Measurements from ENCODE around the gene NUP214.

Gene NUP214

GRCh38 chr9:131097126-131097947 lies 28.0 kb upstream of the NUP214 start (continued):
- TF ChIP-seq ZNF624 (tag by site-specific recombination; IDR thresholded peaks at IDR 0.05): no peak
- peak; percentile 65; the same call in 1 of the 2 replicates for TF ChIP-seq ZBTB17 (tag by site-specific recombination; IDR thresholded peaks at IDR 0.05)
- no peak for TF ChIP-seq HOXA7 (CRISPR knock-in tag; IDR thresholded peaks at IDR 0.05; ENCODE audit: borderline replicate concordance)

DNA sequence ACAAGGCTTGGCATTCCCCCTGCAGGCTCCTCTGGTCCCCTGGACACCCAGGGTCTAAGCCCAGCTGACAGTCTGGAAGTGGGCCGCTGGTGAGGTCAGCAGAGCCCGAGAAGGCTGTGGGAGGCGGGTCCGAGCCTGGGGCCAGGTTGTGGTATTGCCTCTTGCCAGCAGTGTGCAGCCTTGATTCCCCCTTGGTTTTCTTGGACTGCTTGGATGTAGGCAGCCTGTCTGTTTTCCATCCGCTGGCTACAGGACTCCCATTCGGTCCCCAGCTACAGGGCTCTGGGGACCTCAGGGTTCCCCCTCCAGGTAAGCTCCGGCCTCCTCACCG lies 27.5 kb upstream of the NUP214 start:
- Histone ChIP-seq H3K4me1 (ENCODE audit: control insufficient read depth, insufficient read depth, low read length) (no peaks in the 10 kb centered on the region), H3K9me3 (ENCODE audit: control insufficient read depth, insufficient read depth, low read depth, low read length) (no peaks in the 10 kb centered on the region), H3K36me3 (ENCODE audit: control insufficient read depth in 2 of 2, insufficient read depth in 1 of 2, low read length in 2 of 2) (no peaks in the 10 kb centered on the region), H3K4me3 (ENCODE audit: low read depth, low read length) (no peak overlapping the region), H3K27ac (ENCODE audit: extremely low read depth, low read depth, low read length) (no peak overlapping the region)
- TF ChIP-seq SP7 (tag by site-specific recombination; IDR thresholded peaks at IDR 0.05): no peak
- TF ChIP-seq ZNF132 (tag by site-specific recombination; IDR thresholded peaks at IDR 0.05; ENCODE audit: borderline replicate concordance): no peak
- TF ChIP-seq GLI2 (tag by site-specific recombination; IDR thresholded peaks at IDR 0.05; ENCODE audit: borderline replicate concordance, low read depth): no peak
- TF ChIP-seq ZBTB17 (tag by site-specific recombination; IDR thresholded peaks at IDR 0.05): no peak
- no peak for TF ChIP-seq ZNF792 (tag by site-specific recombination; IDR thresholded peaks at IDR 0.05)
- no peak for TF ChIP-seq ZNF239 (tag by site-specific recombination; IDR thresholded peaks at IDR 0.05)
- TF ChIP-seq ZEB2 (tag by site-specific recombination; IDR thresholded peaks at IDR 0.05): no peak
- TF ChIP-seq ZNF114 (tag by site-specific recombination; IDR thresholded peaks at IDR 0.05): no peak
- no peak for TF ChIP-seq ZNF624 (tag by site-specific recombination; IDR thresholded peaks at IDR 0.05)
- TF ChIP-seq ZNF555 (tag by site-specific recombination; conservative IDR thresholded peaks at IDR 0.05): no peak
- no peak for TF ChIP-seq ZSCAN23 (tag by site-specific recombination; IDR thresholded peaks at IDR 0.05)
- no peak for TF ChIP-seq SP2 (tag by site-specific recombination; IDR thresholded peaks at IDR 0.05)
- TF ChIP-seq ZNF785 (tag by site-specific recombination; IDR thresholded peaks at IDR 0.05): no peak
- TF ChIP-seq ZNF155 (tag by site-specific recombination; IDR thresholded peaks at IDR 0.05): no peak
- TF ChIP-seq ZNF629 (tag by site-specific recombination; IDR thresholded peaks at IDR 0.05): no peak
- no peak for TF ChIP-seq YY1 (tag by site-specific recombination; IDR thresholded peaks at IDR 0.05)
- no peak for TF ChIP-seq ZSCAN30 (tag by site-specific recombination; IDR thresholded peaks at IDR 0.05)
- TF ChIP-seq ZNF677 (tag by site-specific recombination; IDR thresholded peaks at IDR 0.05): no peak
- TF ChIP-seq ZNF664 (tag by site-specific recombination; IDR thresholded peaks at IDR 0.05): no peak
- TF ChIP-seq MYNN (tag by site-specific recombination; IDR thresholded peaks at IDR 0.05; ENCODE audit: borderline replicate concordance): no peak
- ChIA-PET POLR2A (interaction anchor here (0.6 to 5.4 kb wide), 2 partner anchors 27 to 1255 kb away, joined by 5 to 61 read pairs; partner anchors contain the start of gene NUP214), CTCF (interaction anchor here (0.5 to 3.3 kb wide), 3 partner anchors 11 to 41 kb away, joined by 4 to 12 read pairs (median 6); partner anchors contain the start of gene NUP214)

DNA sequence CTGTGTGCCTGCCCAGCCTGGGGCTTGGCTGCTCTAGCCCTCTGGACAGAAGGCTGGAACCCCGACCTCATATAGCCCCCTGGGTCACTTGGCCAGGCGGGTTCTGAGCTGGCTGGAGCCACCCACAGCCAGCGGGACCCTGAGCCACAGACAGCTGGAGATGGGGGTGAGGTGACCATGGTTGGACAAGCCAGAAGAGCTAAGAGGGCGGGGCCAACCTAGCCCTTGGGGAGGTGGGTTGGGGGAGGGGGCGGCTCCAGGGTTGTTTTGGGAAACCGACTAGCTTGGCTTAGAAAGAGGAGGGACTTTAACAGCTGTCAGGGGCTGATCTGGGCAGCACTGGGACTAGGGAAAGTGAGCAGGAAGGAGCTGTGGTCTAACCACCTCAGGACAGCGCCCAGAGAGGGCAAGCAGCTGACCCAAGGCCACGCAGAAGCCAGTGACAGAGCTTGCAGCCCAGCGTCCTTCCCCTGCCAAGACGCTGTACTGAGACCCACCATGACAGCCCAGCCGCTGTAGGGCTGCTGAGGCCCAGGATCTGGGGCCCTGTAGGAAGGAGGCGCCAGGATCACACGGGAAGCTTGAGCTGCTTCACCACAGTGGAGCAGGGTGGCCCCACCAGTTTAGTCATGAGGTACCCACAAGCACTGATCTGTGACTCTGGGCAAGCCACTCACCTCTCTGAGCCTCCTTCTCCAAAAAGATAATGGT lies 26.8 kb upstream of the NUP214 start:
- CTCF ChIA-PET: interaction anchor here (0.6 to 3.3 kb wide), 7 partner anchors 11 to 658 kb away, joined by 3 to 12 read pairs (median 5); no protein-coding TSS in a partner anchor
- no peaks in the 10 kb centered on the region for H3K36me3 ChIP-seq (ENCODE audit: control insufficient read depth in 2 of 2, insufficient read depth in 1 of 2, low read length in 2 of 2)
- H3K9me3 ChIP-seq (ENCODE audit: control insufficient read depth, insufficient read depth, low read depth, low read length): no peaks in the 10 kb centered on the region
- no peak overlapping the region for H3K4me3 ChIP-seq (ENCODE audit: low read depth, low read length)
- TF ChIP-seq ZNF341 (tag by site-specific recombination; IDR thresholded peaks at IDR 0.05; ENCODE audit: low read depth) (peak; percentile 41), ZFP41 (tag by site-specific recombination; IDR thresholded peaks at IDR 0.05; ENCODE audit: borderline replicate concordance) (no peak), ZNF768 (tag by site-specific recombination; IDR thresholded peaks at IDR 0.05) (peak; percentile 58; the same call in 1 of the 2 replicates), INSM2 (tag by site-specific recombination; IDR thresholded peaks at IDR 0.05) (no peak), ZFP69B (tag by site-specific recombination; IDR thresholded peaks at IDR 0.05) (0 out of 2 replicates have a peak, but pooled peaks have one; percentile 58), ZNF692 (tag by site-specific recombination; IDR thresholded peaks at IDR 0.05) (peak; percentile 51), ZNF202 (tag by site-specific recombination; IDR thresholded peaks at IDR 0.05; ENCODE audit: borderline replicate concordance) (no peak)
- no peak overlapping the region for H3K27ac ChIP-seq (ENCODE audit: extremely low read depth, low read depth, low read length)
- no peaks in the 10 kb centered on the region for H3K4me1 ChIP-seq (ENCODE audit: control insufficient read depth, insufficient read depth, low read length)
- POLR2A ChIA-PET: interaction anchor here (0.5 to 5.4 kb wide), 4 partner anchors 10 to 1255 kb away, joined by 3 to 61 read pairs (median 4); partner anchors contain the start of gene NUP214
